Mucosa of rectum (tissue), 2 donors: Measurements from ENCODE around the gene NACA2.
"Not testable (repeated sequence)": the region's sequence is repeated elsewhere in the genome, so short reads cannot be mapped to it uniquely, and the experiment has no call there.

Experiments used
- H3K27ac ChIP-seq, 2 donors: one replicate each; pipeline ENCODE4 v1.7.0; 2013; ENCODE audit warnings: inconsistent platforms in 2 of 2, low read depth in 2 of 2, low read length in 2 of 2
- H3K27me3 ChIP-seq, 2 donors: one replicate each; pipeline ENCODE4 v1.7.0; 2013; ENCODE audit warnings: low read length in 2 of 2; ENCODE audit not compliant: control insufficient read depth in 2 of 2, insufficient read depth in 2 of 2
- H3K36me3 ChIP-seq, 2 donors: one replicate each; pipeline ENCODE4 v1.7.0; 2013; ENCODE audit warnings: low read length in 2 of 2; ENCODE audit not compliant: control insufficient read depth in 2 of 2, insufficient read depth in 2 of 2
- H3K4me1 ChIP-seq, 2 donors: one replicate each; pipeline ENCODE4 v1.7.0; 2013; ENCODE audit warnings: low read length in 2 of 2, mild to moderate bottlenecking in 1 of 2; ENCODE audit not compliant: control insufficient read depth in 2 of 2, insufficient read depth in 2 of 2
- H3K4me3 ChIP-seq, 2 donors: one replicate each; pipeline ENCODE4 v1.7.0; 2013; ENCODE audit warnings: low read length in 2 of 2
- H3K9ac ChIP-seq, 2 donors: one replicate each; pipeline ENCODE4 v1.7.0; 2013; ENCODE audit warnings: low read length in 2 of 2, low read depth in 1 of 2, mild to moderate bottlenecking in 1 of 2
- H3K9me3 ChIP-seq, 2 donors: one replicate each; pipeline ENCODE4 v1.7.0; 2013; ENCODE audit warnings: low read length in 2 of 2; ENCODE audit not compliant: control insufficient read depth in 2 of 2
- donor health status: healthy.
- donor health status: Normal muscosa, but diverticular disease.

NACA2 gene

DNA sequence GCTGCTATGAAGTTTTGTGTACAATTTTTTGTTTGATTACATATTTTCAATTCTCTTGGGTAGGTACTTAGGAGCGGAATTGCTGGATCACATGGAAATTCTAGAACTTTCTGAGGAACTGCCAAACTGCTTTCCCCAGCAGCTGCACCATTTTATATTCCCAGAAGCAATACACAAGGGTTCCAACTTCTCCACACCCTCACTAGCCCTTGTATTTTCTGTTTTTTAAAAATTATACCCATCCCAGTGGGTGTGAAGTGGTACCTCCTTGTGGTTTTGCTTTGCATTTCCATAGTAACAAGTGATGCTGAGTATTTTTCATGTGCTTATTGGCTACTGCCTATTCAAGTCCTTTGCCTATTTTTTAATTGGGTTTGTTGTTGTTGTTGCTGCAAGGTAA, 20.9 kb downstream of the NACA2 start:
- Histone ChIP-seq H3K27me3 (no peaks in the 10 kb centered on the region), H3K27ac (no peak overlapping the region), H3K9ac (no peak overlapping the region), H3K36me3 (no peaks in the 10 kb centered on the region), H3K9me3 (peaks cover 0 to 3% of the 10 kb centered on the region in 2 donors), H3K4me1 (no peaks in the 10 kb centered on the region), H3K4me3 (no peak overlapping the region)

DNA sequence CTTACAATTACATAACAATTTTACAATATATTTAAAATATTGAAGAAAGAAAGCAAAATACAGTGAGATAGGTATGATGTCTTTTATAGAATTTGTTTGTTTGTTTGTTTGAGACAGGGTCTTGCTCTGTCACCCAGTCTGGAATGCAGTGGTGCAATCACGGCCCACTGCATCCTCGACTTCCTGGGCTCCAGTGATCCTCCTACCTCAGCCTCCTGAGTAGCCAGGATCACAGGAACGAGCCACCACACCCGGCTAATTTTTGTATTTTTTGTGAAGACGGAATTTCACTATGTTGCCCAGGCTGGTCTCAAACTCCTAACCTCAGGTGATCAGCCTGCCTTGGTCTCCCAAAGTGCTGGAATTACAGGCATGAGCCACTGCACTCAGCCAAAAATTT, 21.5 kb downstream of the NACA2 start:
- H3K9me3 ChIP-seq, H3K36me3 ChIP-seq, H3K27ac ChIP-seq, H3K4me1 ChIP-seq, H3K27me3 ChIP-seq, H3K9ac ChIP-seq, H3K4me3 ChIP-seq: not testable (repeated sequence)

DNA sequence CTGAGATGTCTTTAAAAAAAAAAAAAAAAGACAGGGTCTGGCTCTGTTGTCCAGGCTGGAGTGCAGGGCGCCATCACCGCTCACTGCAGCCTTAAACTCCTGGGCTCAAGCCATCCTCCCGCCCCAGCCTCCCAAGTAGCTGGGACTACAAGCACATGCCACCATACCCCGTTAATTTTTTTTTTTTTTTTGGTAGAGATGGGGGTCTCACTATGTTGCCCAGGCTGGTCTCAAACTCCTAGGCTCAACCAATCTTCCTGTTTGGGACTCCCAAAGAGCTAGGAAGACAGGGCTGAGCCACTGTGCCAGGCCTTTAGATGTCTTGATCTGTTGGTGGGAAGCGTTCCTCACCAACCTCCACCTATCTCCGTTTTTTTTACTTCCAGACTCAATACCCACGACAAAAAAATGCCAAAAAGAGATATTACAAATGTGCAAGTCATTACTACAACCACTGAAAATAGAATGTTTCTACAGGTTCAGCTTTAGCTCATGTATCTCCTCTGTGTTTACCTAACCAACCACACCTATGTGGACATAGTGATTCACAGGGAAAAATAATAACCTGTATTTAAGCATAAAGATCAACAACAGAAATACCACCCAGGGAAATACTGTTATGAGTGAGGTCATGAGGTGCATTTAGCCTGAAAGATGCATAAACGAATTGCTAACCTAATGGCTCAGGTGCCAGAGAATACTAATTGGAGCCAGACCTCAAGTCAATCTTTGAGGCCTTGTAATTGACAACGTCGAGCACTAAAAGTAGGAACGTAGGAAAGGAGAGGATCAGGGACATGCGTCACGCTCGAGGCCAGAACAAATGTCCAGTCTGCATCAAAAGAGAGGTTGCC, 22.6 kb downstream of the NACA2 start:
- H3K27me3 ChIP-seq: no peaks in the 10 kb centered on the region
- H3K9me3 ChIP-seq: peaks cover 0 to 3% of the 10 kb centered on the region in 2 donors
- no peaks in the 10 kb centered on the region for H3K4me1 ChIP-seq
- no peak overlapping the region for H3K27ac ChIP-seq
- H3K4me3 ChIP-seq: no peak overlapping the region
- H3K36me3 ChIP-seq: no peaks in the 10 kb centered on the region
- H3K9ac ChIP-seq: no peak overlapping the region

DNA sequence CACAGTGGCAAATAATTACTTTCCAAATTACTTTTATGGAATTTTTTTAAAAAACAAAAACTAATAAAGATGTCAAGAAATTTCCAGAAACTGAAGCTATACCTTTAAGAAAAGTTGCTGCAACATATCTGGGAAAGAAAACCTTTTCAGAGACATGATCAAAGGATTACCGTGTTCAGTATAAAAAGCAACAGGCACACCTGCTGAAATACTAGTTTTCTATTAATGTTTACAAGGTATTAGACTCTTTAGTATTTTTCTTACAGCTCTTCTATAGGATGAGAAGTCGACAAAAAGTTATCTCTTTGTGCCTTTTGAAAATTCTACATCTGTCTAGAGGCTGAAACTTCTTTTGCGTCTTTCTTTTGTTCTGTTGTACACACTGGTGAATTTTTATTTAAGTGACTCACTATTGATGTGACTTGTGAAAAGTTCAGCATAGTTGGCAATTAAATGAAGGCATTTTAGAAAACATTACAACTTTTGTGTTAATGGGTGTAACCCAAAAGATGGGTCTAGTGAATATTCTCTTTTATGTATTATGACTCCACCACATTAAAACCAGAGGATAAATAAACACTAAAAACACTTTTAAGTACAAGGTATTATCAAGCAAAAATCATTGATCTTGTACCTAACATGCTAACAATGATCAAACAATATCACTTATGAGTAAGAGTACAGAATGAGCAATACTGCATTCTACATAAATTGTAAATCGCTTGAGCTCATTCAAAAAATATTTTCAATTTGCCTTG, 23.8 kb downstream of the NACA2 start:
- Histone ChIP-seq H3K27me3 (no peaks in the 10 kb centered on the region), H3K4me3 (no peak overlapping the region), H3K36me3 (no peaks in the 10 kb centered on the region), H3K9me3 (peaks cover 0 to 3% of the 10 kb centered on the region in 2 donors), H3K4me1 (no peaks in the 10 kb centered on the region), H3K9ac (no peak overlapping the region), H3K27ac (no peak overlapping the region)

DNA sequence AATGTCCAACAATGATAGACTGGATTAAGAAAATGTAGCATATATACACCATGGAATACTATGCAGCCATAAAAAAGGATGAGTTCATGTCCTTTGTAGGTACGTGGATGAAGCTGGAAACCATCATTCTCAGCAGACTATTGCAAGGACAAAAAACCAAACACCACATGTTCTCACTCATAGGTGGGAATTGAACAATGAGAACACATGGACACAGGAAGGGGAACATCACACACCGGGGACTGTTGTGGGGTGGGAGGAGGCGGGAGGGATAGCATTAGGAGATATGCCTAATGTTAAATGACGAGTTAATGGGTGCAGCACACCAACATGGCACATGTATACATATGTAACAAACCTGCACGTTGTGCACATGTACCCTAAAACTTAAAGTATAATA, 24.6 kb downstream of the NACA2 start:
- not testable (repeated sequence) for H3K4me1 ChIP-seq, H3K36me3 ChIP-seq, H3K9ac ChIP-seq, H3K27me3 ChIP-seq, H3K4me3 ChIP-seq, H3K27ac ChIP-seq, H3K9me3 ChIP-seq

DNA sequence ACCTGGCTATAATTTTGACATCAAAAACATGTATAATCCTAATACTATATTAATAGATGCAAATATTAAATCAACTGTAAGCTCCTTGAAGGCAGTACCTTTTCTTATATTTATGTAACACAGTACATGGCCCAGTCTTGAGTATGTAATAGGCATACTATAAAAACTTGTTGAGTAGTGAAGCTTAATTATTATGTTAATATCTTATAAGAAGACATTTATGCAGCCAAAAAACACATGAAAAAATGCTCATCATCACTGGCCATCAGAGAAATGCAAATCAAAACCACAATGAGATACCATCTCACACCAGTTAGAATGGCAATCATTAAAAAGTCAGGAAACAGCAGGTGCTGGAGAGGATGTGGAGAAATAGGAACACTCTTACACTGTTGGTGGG, 25.2 kb downstream of the NACA2 start:
- H3K9ac ChIP-seq, H3K27ac ChIP-seq, H3K9me3 ChIP-seq, H3K4me1 ChIP-seq, H3K27me3 ChIP-seq, H3K36me3 ChIP-seq, H3K4me3 ChIP-seq: not testable (repeated sequence)

DNA sequence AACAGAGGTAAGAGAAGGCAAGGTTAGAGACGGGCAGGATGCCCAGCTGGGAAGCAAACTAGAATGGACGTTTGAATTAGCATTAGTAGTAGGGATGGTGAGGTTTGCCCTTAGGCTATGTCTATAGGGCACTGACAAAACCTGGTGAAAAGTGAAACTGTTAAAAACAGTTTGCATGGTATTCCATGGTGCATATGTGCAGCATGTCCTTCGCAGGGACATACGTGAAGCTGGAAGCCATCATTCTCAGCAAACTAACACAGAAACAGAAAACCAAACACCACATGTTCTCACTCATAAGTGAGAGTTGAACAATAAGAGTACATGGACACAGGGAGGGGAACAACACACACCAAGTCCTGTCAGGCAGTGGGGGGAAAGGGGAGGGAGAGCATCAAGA, 25.8 kb downstream of the NACA2 start:
- H3K27ac ChIP-seq: no peak overlapping the region
- no peaks in the 10 kb centered on the region for H3K27me3 ChIP-seq
- H3K9ac ChIP-seq: no peak overlapping the region
- H3K9me3 ChIP-seq: no peaks in the 10 kb centered on the region
- H3K4me1 ChIP-seq: no peaks in the 10 kb centered on the region
- no peaks in the 10 kb centered on the region for H3K36me3 ChIP-seq
- H3K4me3 ChIP-seq: no peak overlapping the region

DNA sequence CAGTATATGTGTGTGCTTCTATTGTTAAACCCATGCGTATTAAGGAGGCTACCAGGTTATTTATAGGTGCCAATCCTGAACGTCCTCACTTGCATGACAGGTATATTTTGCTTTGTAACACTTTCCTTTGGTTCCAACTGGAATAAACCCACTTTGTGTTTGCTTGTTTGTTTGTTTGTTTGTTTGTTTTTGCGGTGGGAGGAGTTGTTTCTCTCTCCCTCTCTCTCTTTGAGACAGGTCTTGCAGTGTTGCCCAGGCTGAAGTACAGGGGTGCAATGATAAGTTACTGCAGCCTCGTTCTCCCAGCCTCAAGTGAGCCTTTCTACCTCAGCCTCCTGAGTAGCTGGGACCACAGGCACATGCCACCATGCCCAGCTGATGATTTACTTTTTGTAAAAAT, 28.7 kb downstream of the NACA2 start:
- no peak overlapping the region for H3K4me3 ChIP-seq
- H3K27ac ChIP-seq: no peak overlapping the region
- no peaks in the 10 kb centered on the region for H3K36me3 ChIP-seq
- H3K9ac ChIP-seq: no peak overlapping the region
- no peaks in the 10 kb centered on the region for H3K9me3 ChIP-seq
- H3K27me3 ChIP-seq: peaks cover 4 to 5% of the 10 kb centered on the region in 2 donors
- H3K4me1 ChIP-seq: no peaks in the 10 kb centered on the region

DNA sequence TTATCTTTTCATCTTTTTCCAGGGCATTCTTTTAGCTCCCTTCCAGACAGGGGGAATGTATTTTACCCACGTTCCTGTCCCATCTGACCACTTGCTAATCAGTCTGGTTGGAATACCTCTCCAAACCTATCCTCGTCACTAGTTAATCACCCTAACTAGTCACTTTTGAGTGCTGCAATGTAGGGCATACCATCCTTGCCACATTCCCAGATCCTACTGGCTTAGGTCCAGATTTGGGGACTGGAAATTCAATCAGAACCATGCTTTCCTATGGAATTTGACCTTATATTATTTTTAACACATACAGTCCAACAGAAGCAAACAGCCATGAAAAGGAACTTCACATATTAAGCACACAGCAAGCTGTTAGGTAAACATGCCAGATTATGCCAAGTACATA, 29.7 kb downstream of the NACA2 start:
- no peaks in the 10 kb centered on the region for H3K36me3 ChIP-seq
- H3K27me3 ChIP-seq: peaks cover 5 to 9% of the 10 kb centered on the region in 2 donors
- H3K4me1 ChIP-seq: no peaks in the 10 kb centered on the region
- H3K27ac ChIP-seq: no peak overlapping the region
- no peaks in the 10 kb centered on the region for H3K9me3 ChIP-seq
- H3K4me3 ChIP-seq: no peak overlapping the region
- no peak overlapping the region for H3K9ac ChIP-seq

DNA sequence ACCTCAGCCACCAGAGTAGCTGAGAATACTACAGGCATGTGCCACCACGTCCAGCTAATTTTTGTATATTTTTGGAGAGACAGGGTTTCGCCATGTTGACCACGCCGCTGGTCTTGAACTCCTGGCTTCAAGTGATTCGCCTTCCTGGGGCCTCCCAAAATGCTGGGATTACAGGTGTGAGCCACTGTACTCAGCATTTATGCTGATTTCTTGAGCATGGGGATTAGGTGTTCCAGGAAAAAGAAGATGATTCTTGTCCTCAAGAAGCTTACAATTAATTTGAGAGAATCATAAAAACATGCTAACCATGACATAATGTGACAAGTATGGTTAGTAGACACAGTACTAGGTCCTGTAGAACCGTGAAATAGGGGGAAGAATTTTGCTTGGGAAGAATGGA, 30.9 kb downstream of the NACA2 start:
- H3K9me3 ChIP-seq: no peaks in the 10 kb centered on the region
- H3K27me3 ChIP-seq: peaks cover 5 to 9% of the 10 kb centered on the region in 2 donors
- H3K36me3 ChIP-seq: no peaks in the 10 kb centered on the region
- H3K9ac ChIP-seq: no peak overlapping the region
- H3K4me1 ChIP-seq: no peaks in the 10 kb centered on the region
- H3K4me3 ChIP-seq: no peak overlapping the region
- no peak overlapping the region for H3K27ac ChIP-seq
